ENCODE data around the gene MARCHF7. TPM values are rescaled to one million over a fixed set of nuclear protein-coding genes. Genes with fewer than 3 reads are reported as not detected.
"Not testable (repeated sequence)": the region's sequence is repeated elsewhere in the genome, so short reads cannot be mapped to it uniquely, and the experiment has no call there.

Gene MARCHF7, protein sequence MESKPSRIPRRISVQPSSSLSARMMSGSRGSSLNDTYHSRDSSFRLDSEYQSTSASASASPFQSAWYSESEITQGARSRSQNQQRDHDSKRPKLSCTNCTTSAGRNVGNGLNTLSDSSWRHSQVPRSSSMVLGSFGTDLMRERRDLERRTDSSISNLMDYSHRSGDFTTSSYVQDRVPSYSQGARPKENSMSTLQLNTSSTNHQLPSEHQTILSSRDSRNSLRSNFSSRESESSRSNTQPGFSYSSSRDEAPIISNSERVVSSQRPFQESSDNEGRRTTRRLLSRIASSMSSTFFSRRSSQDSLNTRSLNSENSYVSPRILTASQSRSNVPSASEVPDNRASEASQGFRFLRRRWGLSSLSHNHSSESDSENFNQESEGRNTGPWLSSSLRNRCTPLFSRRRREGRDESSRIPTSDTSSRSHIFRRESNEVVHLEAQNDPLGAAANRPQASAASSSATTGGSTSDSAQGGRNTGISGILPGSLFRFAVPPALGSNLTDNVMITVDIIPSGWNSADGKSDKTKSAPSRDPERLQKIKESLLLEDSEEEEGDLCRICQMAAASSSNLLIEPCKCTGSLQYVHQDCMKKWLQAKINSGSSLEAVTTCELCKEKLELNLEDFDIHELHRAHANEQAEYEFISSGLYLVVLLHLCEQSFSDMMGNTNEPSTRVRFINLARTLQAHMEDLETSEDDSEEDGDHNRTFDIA
- 10 to 100 TPM; 59.0 to 75.6 (median 65.6) TPM for total RNA-seq
- long read RNA-seq, donor 1, full-length matches to known transcripts: 23 of 104 reads
- long read RNA-seq, donor 1, partial matches to known transcripts: 9 of 104 reads
- long read RNA-seq, donor 1, other reads (novel, unspliced or antisense): 72 of 104 reads
- long read RNA-seq, donor 2, full-length matches to known transcripts: 1 of 18 reads
- long read RNA-seq, donor 2, partial matches to known transcripts: 9 of 18 reads
- long read RNA-seq, donor 2, other reads (novel, unspliced or antisense): 8 of 18 reads

- Histone ChIP-seq H3K4me1 (ENCODE audit: low read depth) (peaks cover 16% of the 10 kb centered on the region), H3K36me3 (ENCODE audit: low read depth) (no peaks in the 10 kb centered on the region), H3K4me3 (peak within 1 kb of the TSS; percentile 97), H3K9me3 (no peaks in the 10 kb centered on the region)
- DNase-seq (peak; percentile 97 to 99 (median 97)), ATAC-seq (peak; percentile 98)
- intact Hi-C loops (cut with DNase I, micrococcal nuclease): loop anchor here (10.0 kb wide), 2 partner anchors 82 to 98 kb away; partner anchors contain the start of genes BAZ2B (in 1 of the 2) and CD302 (in 1 of the 2)
- TF ChIP-seq, protein P1, sequence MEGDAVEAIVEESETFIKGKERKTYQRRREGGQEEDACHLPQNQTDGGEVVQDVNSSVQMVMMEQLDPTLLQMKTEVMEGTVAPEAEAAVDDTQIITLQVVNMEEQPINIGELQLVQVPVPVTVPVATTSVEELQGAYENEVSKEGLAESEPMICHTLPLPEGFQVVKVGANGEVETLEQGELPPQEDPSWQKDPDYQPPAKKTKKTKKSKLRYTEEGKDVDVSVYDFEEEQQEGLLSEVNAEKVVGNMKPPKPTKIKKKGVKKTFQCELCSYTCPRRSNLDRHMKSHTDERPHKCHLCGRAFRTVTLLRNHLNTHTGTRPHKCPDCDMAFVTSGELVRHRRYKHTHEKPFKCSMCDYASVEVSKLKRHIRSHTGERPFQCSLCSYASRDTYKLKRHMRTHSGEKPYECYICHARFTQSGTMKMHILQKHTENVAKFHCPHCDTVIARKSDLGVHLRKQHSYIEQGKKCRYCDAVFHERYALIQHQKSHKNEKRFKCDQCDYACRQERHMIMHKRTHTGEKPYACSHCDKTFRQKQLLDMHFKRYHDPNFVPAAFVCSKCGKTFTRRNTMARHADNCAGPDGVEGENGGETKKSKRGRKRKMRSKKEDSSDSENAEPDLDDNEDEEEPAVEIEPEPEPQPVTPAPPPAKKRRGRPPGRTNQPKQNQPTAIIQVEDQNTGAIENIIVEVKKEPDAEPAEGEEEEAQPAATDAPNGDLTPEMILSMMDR (IDR thresholded peaks at IDR 0.05): peak; percentile 59
Measured at GRCh38 chr2:159712143-159712928, at the start of gene MARCHF7. MARCHF7 (plus strand) TSS chr2:159712506; CDS start chr2:159729023, 16,517 bp downstream.

DNA sequence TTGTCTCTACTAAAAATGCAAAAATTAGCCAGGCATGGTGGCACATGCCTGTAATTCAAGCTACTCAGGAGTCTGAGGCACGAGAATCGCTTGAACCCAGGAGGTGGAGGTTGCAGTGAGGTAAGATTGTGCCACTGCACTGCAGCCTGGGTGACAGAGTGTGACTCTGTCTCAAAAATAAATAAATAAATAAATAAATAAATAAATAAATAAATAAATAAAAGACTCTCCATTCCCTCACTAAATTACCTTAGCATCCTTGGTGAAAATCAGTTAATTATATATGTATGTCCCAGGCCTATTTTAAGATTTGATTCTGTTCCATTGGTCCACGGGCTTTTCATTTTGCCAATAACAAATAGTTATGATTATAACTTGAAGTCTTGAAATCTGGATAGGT is 44.9 kb upstream of the MARCHF7 start:
- H3K4me1 ChIP-seq (ENCODE audit: low read depth); H3K4me3 ChIP-seq; intact Hi-C loops (cut with DNase I, micrococcal nuclease); ATAC-seq; H3K36me3 ChIP-seq (ENCODE audit: low read depth); DNase-seq; H3K9me3 ChIP-seq: not testable (repeated sequence)

- no peak for ATAC-seq
- intact Hi-C loops (cut with DNase I, micrococcal nuclease): no loop called here
- Histone ChIP-seq H3K4me1 (ENCODE audit: low read depth) (no peaks in the 10 kb centered on the region), H3K9me3 (no peaks in the 10 kb centered on the region), H3K36me3 (ENCODE audit: low read depth) (no peaks in the 10 kb centered on the region), H3K4me3 (no peak overlapping the region)
- TF ChIP-seq, protein P1 (IDR thresholded peaks at IDR 0.05): no peak
- no peak for DNase-seq
Measured at GRCh38 chr2:159671047-159671446, 41.3 kb upstream of the MARCHF7 start.

GRCh38 chr2:159677654-159678053 is 34.7 kb upstream of the MARCHF7 start:
- H3K4me3 ChIP-seq: no peak overlapping the region
- ATAC-seq (no peak), DNase-seq (no peak)
- intact Hi-C loops (cut with DNase I, micrococcal nuclease): no loop called here
- H3K36me3 ChIP-seq (ENCODE audit: low read depth): no peaks in the 10 kb centered on the region
- TF ChIP-seq, protein P1 (IDR thresholded peaks at IDR 0.05): no peak
- no peaks in the 10 kb centered on the region for H3K9me3 ChIP-seq
- H3K4me1 ChIP-seq (ENCODE audit: low read depth): no peaks in the 10 kb centered on the region

- intact Hi-C loops (cut with DNase I, micrococcal nuclease): no loop called here
- no peaks in the 10 kb centered on the region for H3K4me1 ChIP-seq (ENCODE audit: low read depth)
- DNase-seq (no peak), ATAC-seq (no peak)
- TF ChIP-seq, protein P1 (IDR thresholded peaks at IDR 0.05): no peak
- H3K4me3 ChIP-seq: no peak overlapping the region
- no peaks in the 10 kb centered on the region for H3K9me3 ChIP-seq
- H3K36me3 ChIP-seq (ENCODE audit: low read depth): no peaks in the 10 kb centered on the region
Measured at GRCh38 chr2:159680692-159681091, 31.6 kb upstream of the MARCHF7 start.

All from mucosa of descending colon (tissue), 3 donors.